Measurements from ENCODE around the gene WDR36.

The WDR36 gene

DNA sequence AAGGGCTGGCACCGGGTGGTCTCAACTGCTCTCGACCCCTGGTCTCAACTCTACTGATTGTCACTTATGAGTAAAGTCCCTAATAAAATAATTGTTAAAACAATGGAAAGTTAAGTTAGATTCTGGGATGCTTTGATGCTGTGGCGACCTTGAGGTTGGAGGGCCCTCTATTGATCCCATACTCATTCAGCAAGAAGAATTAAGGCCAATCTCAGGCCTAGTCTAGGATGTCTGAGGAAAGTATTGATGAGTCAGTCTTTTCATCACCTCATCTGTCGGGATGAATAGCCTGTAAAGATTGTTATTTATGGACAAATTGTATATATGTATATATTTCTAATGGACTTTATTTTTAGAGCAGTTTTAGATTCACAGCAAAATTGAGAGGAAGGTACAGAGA, 50.8 kb downstream of the WDR36 start:
- DNase-seq, result no peak
- no peaks in the 10 kb centered on the region for H3K36me3 ChIP-seq
- H3K4me3 ChIP-seq (ENCODE audit: low read depth, low read length), result no peak overlapping the region
- H3K4me1 ChIP-seq, result no peaks in the 10 kb centered on the region; the same call in 1 of the 2 replicates
- no peaks in the 10 kb centered on the region for H3K27me3 ChIP-seq
- TF ChIP-seq, protein P1, sequence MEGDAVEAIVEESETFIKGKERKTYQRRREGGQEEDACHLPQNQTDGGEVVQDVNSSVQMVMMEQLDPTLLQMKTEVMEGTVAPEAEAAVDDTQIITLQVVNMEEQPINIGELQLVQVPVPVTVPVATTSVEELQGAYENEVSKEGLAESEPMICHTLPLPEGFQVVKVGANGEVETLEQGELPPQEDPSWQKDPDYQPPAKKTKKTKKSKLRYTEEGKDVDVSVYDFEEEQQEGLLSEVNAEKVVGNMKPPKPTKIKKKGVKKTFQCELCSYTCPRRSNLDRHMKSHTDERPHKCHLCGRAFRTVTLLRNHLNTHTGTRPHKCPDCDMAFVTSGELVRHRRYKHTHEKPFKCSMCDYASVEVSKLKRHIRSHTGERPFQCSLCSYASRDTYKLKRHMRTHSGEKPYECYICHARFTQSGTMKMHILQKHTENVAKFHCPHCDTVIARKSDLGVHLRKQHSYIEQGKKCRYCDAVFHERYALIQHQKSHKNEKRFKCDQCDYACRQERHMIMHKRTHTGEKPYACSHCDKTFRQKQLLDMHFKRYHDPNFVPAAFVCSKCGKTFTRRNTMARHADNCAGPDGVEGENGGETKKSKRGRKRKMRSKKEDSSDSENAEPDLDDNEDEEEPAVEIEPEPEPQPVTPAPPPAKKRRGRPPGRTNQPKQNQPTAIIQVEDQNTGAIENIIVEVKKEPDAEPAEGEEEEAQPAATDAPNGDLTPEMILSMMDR (IDR thresholded peaks at IDR 0.05; ENCODE audit: low read depth, low read length), result no peak
- H3K9me3 ChIP-seq, result no peaks in the 10 kb centered on the region

DNA sequence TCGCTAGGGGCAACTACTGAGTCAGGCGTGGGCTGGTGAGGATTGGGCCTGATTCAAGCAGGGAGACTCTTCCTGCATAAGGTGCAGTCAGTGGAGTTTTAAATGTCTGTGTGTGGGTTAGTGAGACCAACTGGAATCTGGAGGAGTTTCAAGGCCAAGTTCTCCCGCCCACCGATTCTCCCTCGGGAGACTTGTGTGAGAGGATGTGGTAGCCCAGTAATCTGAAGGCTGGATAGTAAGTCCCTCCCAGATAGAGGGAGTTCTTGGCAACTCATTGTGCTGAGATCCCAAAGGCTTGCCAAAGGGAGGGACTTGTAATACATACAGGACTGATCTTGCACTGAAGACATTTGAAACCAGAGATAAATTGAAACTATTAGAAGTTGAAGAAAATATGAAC, 51.8 kb downstream of the WDR36 start:
- no peaks in the 10 kb centered on the region for H3K36me3 ChIP-seq
- TF ChIP-seq, protein P1 (IDR thresholded peaks at IDR 0.05; ENCODE audit: low read depth, low read length), result no peak
- H3K9me3 ChIP-seq, result no peaks in the 10 kb centered on the region
- peak; percentile 32 for DNase-seq
- H3K27me3 ChIP-seq, result no peaks in the 10 kb centered on the region
- H3K4me1 ChIP-seq, result no peaks in the 10 kb centered on the region; the same call in 1 of the 2 replicates
- H3K4me3 ChIP-seq (ENCODE audit: low read depth, low read length), result no peak overlapping the region

DNA sequence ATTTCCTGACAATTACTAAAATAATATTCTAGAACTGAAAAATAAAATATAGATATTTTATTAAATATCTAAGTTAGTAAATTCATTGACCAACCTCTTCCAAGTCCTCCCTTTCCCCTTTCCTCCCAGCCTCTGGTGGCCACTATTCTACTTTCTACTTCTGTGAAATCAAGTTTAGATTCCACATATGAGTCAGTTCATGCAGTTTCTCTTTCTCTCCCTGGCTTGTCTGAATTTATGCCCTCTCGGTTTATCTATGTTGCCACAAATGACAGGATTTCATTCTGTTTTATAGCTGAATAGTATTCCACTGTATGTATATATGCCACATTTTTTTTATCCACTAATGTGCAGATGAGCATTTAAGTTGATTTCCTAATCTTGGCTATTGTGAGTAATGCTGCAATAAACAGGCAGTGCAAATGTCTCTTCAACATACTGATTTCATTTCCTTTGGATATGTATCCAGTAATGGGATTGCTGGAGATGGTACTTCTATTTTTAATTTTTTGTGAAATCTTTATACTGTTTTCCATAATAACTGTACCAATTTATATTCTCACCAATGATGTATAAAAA, 52.3 kb downstream of the WDR36 start:
- Histone ChIP-seq H3K9me3 (no peaks in the 10 kb centered on the region), H3K4me3 (ENCODE audit: low read depth, low read length) (no peak overlapping the region), H3K4me1 (no peaks in the 10 kb centered on the region; the same call in 1 of the 2 replicates), H3K27me3 (no peaks in the 10 kb centered on the region), H3K36me3 (no peaks in the 10 kb centered on the region)
- no peak for DNase-seq
- TF ChIP-seq, protein P1 (IDR thresholded peaks at IDR 0.05; ENCODE audit: low read depth, low read length), result no peak

DNA sequence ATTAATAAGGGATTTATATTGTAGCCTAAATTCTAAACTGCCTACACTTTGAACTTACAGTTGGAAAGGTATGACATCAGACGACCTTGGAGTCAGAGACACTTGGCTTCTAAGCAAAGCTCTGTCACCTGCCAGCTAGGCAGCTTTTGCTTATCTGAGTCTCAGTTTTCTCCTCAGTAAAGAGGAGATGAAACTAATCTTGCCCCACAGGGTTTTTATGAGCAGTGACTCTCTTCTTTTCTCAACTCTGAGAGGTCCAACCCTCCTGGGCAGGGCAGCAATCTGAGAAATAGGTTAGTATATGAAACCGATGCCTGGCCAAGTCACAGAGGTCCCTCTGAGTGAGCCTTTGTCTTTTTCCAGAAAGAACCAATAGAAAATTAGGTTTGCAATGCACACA, 53.9 kb downstream of the WDR36 start:
- TF ChIP-seq, protein P1 (IDR thresholded peaks at IDR 0.05; ENCODE audit: low read depth, low read length), result no peak
- no peaks in the 10 kb centered on the region for H3K27me3 ChIP-seq
- H3K36me3 ChIP-seq, result no peaks in the 10 kb centered on the region
- no peaks in the 10 kb centered on the region; the same call in 1 of the 2 replicates for H3K4me1 ChIP-seq
- DNase-seq, result no peak
- H3K4me3 ChIP-seq (ENCODE audit: low read depth, low read length), result no peak overlapping the region
- H3K9me3 ChIP-seq, result no peaks in the 10 kb centered on the region

DNA sequence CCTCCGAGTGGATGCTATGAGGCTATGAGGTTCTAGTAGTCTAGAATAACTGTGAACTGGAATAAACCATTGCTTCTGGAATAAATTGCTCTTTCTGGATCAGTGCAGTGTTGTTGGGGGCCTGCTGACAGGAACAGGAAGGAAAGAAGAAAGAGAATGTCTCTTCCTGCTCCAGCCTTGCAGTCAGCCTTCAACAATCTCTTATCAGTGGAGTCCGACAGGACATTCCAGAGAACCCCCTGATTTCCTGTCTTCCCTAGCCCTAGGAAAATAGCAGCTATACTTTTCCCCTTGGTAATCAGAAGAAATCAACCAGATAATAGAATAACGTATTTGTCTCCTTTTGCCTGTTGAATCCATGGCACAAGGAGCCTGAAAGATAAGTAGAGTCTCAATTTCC, 55.4 kb downstream of the WDR36 start:
- no peak overlapping the region for H3K4me3 ChIP-seq (ENCODE audit: low read depth, low read length)
- DNase-seq, result no peak
- no peaks in the 10 kb centered on the region; the same call in 1 of the 2 replicates for H3K4me1 ChIP-seq
- TF ChIP-seq, protein P1 (IDR thresholded peaks at IDR 0.05; ENCODE audit: low read depth, low read length), result no peak
- no peaks in the 10 kb centered on the region for H3K36me3 ChIP-seq
- H3K9me3 ChIP-seq, result no peaks in the 10 kb centered on the region
- no peaks in the 10 kb centered on the region for H3K27me3 ChIP-seq

DNA sequence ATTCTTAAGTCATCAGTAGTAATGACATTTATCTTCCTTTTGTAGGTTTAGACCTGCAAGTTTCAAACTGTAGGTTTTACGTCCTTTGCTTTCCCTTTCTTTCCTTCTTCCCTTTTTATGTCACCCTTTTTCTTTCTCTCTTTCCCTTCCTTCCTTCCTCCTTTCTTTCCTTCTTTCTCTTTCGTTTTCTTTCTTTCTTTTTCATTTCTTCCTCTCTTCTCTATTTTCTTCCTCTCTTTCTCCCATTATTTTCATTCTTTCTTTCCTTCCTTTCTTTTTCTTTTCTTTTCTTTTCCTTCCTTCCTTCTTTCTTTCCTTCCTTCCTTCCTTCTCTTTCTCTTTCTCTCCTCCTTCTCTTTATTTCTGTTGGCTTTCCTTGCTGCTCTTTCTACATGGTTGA, 59.9 kb downstream of the WDR36 start:
- TF ChIP-seq, protein P1 (IDR thresholded peaks at IDR 0.05; ENCODE audit: low read depth, low read length), result no peak
- Histone ChIP-seq H3K27me3 (no peaks in the 10 kb centered on the region), H3K9me3 (no peaks in the 10 kb centered on the region), H3K36me3 (no peaks in the 10 kb centered on the region), H3K4me1 (no peaks in the 10 kb centered on the region; the same call in 1 of the 2 replicates), H3K4me3 (ENCODE audit: low read depth, low read length) (no peak overlapping the region)
- DNase-seq, result no peak

Data from BE2C (cell line).